ENCODE measurements around the gene TLNRD1. TPM values are rescaled to one million over a fixed set of nuclear protein-coding genes. Genes with fewer than 3 reads are reported as not detected.
A peak's percentile ranks its signal among the peaks of the same experiment; 100 is the strongest.

Gene TLNRD1
- total RNA-seq, 1 experiment from 2014 or later = 19.3 TPM

GRCh38 chr15:80953001-80953952 lies 47.4 kb upstream of the TLNRD1 start:
- Histone ChIP-seq H3K14ac (ENCODE audit: insufficient read depth, low read length) (no peak overlapping the region), H3K23me2 (ENCODE audit: insufficient read length, low read depth, low read length, poor library complexity, severe bottlenecking) (no peaks in the 10 kb centered on the region), H3K27me3 (ENCODE audit: insufficient read depth, low read length) (no peaks in the 10 kb centered on the region), H2BK12ac (ENCODE audit: insufficient read length, low read depth, low read length) (no peak overlapping the region), H3K4ac (ENCODE audit: low read depth, low read length) (no peak overlapping the region), H4K8ac (replicated peaks; ENCODE audit: insufficient read length, low read depth, low read length) (no peak overlapping the region), H3T11ph (ENCODE audit: low read length) (no peak overlapping the region), H3K23ac (ENCODE audit: insufficient read length, low read depth, low read length) (no peak overlapping the region), H4K5ac (ENCODE audit: insufficient read length, low read depth, low read length) (no peak overlapping the region), H3K79me2 (ENCODE audit: insufficient read depth, low read length) (no peaks in the 10 kb centered on the region), H3K18ac (ENCODE audit: insufficient read length, low read depth, low read length) (peak overlapping the region; percentile 44), H2BK5ac (ENCODE audit: insufficient read length, low read length) (no peak overlapping the region), H3K4me2 (ENCODE audit: insufficient read depth, insufficient read length, low read length) (no peak overlapping the region), H3K4me1 (ENCODE audit: insufficient read depth, low read length) (peaks cover 3% of the 10 kb centered on the region), H3K27ac (ENCODE audit: insufficient read length, low read depth, low read length) (no peak overlapping the region), H2BK20ac (ENCODE audit: low read depth, low read length, poor library complexity, severe bottlenecking) (no peak overlapping the region), H4K20me1 (ENCODE audit: control insufficient read depth, insufficient read depth, insufficient read length) (no peaks in the 10 kb centered on the region), H2AK5ac (ENCODE audit: insufficient read length, low read length) (no peak overlapping the region), H3K79me1 (ENCODE audit: insufficient read depth, low read depth, low read length, poor library complexity, severe bottlenecking) (no peaks in the 10 kb centered on the region), H3K9me3 (ENCODE audit: control insufficient read depth, low read depth, low read length) (no peaks in the 10 kb centered on the region), H3K9ac (ENCODE audit: extremely low read depth, insufficient read length, low read length) (no peak overlapping the region), H2BK120ac (ENCODE audit: low read depth, low read length, poor library complexity, severe bottlenecking) (no peak overlapping the region), H3K56ac (ENCODE audit: insufficient read length, low read depth, low read length) (no peak overlapping the region), H2BK15ac (ENCODE audit: low read depth, low read length) (no peak overlapping the region; the same call in 1 of the 2 replicates), H4K91ac (ENCODE audit: insufficient read length, low read depth, low read length) (peak overlapping the region; percentile 5), H2AFZ (ENCODE audit: low read length) (no peak overlapping the region)
- H3K27me3 Mint-ChIP-seq (ENCODE audit: low read depth) = no peaks in the 10 kb centered on the region
- no CpG with 5 or more reads among the region's 12 CpGs for WGBS (ENCODE audit: extremely low coverage, insufficient read length, low lambda C conversion rate)
- H3K4me1 Mint-ChIP-seq = peaks cover 34 to 40% of the 10 kb centered on the region in 2 experiments
- peak overlapping the region; percentile 62 to 88 (median 87) for H3K27ac Mint-ChIP-seq
- H3K9me3 Mint-ChIP-seq = no peaks in the 10 kb centered on the region; a peak in 1 of 5 replicates
- no peak overlapping the region for H3K4me3 Mint-ChIP-seq
- H3K36me3 Mint-ChIP-seq (ENCODE audit: insufficient read depth in 1 of 3, low read depth in 3 of 3) = peaks cover 23 to 40% (median 25%) of the 10 kb centered on the region in 3 experiments
- DNase-seq = no peak
- TF ChIP-seq CTCF (conservative IDR thresholded peaks at IDR 0.05) = no peak
